ENCODE data around the gene TKT. TPM values are rescaled to one million over a fixed set of nuclear protein-coding genes. Genes with fewer than 3 reads are reported as not detected.

TKT gene
- polyA plus RNA-seq, 1 donor = 30.7 TPM

DNA sequence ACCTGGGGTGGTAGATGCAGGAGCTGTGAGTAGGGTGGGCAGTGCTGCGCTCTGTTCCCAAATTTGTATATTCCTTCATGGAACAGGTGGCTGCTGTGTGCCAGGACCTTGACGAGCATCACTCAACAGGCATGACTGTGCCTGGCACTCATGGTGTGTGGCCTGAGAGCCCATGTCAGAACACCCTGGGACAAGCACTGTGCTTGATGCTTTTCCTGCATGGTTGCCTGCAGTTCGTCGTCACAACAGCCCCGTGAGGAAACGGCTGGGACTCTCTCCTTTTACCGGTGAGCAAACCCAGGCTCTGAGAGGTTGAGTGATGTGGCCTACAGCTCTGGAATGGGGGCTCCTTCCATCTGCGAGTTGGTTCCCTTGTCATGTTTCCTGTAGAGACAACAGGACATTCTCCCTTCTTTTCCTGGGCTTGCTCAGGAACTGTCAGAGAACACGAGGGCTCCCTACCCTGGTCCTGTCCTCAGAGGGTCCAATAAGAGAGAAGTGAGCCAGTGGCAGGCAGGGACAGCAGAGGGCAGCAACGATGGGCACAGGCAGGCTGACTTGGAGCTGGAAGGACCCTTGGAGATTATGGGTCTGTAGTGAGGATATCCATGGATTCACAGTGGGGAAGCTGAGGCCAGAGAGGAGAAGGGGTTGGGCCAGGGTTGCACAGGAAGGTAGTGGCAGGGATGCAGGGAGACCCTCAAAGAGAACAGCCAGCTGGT is 57.4 kb downstream of the TKT start:
- DNase-seq (ENCODE audit: low read depth) = no peak

DNA sequence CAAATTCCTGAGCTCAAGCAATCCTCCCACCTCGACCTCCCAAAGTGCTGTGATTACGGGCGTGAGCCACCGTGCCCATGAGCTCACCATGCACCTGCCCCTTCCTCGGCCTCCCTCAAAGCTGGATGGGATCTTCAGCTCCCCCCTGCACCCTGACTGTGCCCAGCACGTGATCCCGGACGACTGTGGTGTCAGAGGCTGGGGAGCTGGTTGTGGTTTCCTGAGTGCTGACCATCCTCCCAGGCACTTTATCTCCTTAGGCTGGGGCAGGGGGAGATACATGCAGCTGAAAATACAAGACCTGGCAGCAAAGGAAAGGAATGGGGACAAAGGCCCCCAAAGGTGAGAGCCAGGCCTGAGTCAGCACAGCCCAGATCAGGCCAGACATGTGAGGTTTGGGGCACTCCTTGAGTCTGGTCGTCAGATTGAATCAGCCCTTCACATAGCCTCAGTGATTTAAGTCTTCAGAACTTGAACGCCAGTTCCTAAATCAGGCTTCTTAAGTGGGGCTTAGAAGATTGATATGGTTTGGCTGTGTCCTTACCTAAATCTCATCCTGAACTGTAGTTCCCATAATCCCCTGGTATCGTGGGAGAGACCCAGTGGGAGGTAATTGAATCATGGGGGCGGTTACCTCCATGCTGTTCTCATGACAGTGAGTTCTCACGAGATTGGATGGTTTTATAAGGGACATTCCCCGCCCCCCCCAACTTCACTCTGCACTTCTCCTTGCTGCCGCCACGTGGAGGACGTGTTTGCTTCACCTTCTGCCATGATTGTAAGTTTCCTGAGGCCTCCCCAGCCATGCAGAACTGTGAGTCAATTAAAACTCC is 59.0 kb downstream of the TKT start:
- no peak for DNase-seq (ENCODE audit: low read depth)

DNA sequence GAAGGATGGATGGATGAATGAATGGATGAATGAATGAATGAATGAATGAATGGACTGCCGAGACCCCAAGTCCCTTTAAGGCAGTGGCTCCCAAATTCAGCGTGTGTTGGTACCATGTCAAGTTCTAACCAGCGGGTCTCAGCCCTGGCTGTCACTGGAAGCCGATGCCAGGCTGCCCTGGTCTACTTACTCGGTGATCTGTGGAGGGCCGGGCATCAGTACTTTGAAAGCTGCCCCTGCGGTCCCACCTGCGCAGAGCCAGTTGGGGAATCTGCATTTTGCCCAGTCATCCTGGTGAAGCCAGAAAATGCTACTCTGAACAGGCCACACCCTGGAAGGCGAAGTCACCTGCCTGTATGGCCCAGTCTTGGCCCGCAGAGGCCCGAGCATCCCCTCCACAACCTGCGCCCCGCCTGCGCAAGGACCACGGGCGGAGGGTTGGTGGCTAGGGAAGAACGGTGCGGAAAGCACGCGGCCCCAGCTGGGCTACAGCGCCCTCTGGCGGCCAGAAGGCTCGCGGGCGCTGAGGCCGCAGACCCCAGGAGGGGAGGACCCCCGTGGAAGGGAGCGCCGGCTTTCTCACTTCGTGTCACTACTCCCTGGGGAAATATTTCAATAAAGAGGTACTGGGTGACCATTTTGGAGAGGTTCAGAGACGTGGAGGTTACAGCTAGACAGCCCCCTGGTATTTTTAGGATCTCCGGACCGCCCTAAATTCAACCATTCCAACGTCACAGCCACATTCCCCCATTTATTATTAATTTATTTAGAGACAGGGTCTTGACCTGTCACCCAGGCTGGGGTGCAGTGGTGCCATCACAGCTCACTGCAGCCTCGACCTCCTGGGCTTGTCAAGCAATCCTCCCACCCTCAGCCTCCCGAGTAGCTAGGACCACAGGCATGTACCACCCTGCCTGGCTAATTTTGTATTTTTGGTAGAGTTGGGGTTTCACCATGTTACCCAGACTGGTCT is 59.9 kb downstream of the TKT start:
- DNase-seq (ENCODE audit: low read depth) = no peak

DNA sequence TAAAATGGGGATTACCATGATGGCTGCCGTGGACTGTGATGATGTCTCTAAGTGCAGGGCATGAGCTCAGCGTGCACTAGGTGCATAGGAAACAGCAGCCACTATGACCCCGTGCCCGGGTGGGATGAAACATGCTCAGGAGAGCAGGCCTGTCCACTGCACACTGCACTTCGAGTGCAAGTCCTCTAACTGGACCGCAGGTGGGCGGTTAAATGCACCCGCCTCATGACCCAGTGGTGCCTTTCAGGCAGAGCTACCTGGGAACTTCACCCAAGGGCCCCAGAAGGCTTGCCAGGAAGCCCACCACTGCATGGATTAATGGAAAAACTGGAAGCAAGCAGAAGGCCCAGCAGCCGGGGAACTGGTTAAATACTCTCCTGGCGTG is 60.8 kb downstream of the TKT start:
- DNase-seq (ENCODE audit: low read depth) = no peak

DNA sequence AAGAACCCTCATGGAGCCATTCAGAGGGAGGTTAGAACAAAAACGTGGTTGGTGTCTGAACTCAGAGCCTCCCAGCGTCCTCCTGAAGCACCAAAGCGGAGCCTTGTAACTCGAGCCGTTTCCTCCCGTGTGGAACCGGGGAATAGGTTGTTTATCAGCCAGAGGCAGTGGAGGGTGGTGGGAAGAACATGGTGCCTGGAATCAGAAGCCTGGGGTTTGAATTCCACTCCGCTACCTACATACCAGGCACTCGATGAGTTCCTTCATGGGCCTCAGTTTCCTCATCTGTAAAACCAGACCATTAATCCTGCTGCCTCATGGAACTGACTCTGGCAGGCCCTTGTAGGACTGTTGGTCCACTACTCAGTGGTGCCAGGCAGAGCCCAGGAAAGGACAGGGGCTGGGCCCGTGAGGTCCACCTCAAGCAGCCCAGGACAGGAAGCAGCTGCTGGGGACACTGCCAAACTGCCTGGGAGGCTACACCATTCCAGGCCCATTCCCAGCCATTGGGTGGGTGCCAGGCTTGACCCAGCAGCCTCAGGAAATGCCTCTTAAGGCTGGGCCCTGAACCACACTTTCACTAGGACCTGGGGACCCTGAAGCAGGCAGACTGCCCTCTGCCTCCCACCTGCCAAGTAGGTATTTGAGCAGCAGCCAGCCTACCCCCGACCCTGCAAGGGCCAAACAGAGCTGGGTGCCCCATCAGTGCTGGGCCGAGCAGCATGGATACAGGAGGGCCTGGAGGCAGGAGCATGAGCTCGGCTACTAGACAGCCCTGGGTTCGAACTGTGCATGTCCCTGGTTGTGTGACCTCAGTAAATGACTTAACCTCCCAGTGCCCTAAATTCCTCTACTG is 61.4 kb downstream of the TKT start:
- DNase-seq (ENCODE audit: low read depth) = no peak

DNA sequence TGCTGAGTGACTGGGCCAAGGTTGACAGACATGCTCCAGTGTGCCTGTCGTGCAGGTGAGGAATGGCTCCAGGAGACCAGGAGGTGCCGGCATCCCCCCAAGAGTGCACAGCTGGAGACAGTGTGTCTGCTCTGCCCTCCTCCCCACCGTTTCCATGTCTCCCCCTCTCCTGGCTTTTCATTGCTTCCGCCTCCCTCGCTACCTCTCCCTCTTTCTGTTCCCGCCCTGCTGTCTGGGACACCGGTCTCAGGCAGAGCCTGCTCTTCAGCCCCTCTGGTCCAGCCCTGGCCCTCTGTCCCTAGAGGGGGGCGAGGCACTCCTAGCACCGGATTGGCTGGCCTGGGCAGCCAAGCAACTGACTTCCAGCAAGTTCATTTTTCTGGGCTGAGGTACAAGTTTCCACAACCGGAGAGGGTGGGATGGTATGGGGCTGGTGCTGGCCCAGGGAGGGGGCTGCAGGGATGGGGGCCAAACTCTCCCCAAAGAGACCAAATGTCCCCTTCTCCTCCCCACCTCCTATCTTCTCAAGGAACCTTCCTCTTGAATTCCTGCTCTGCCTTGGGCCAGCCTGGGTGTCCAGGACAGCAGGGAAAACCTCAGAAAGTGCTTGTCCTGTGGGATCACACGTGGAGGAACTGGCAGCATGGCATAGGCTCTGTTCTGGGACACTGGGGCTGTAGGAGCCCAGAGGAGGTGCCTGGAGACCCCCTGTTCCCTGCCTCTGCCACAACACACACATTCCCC is 62.2 kb downstream of the TKT start:
- DNase-seq (ENCODE audit: low read depth) = no peak

DNA sequence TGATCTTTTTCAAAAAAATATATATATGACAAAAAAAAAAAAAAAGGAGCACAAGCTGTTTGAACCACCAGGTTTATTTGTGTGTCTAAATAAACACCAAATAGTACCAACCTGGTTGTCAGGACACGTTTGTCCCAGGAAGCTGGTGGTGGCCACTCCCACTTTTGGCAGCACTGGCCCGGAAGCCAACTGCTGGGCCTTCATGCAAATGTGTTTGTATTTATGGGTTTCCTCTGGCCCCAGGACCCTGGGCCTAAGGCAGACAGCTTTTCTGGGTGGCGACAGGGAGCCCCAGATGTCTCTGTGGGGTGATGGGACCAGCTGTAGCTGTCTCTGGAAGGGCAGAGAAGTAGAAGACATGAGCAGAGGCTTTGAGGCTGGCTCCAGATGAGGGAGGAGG is 63.2 kb downstream of the TKT start:
- no peak for DNase-seq (ENCODE audit: low read depth)

DNA sequence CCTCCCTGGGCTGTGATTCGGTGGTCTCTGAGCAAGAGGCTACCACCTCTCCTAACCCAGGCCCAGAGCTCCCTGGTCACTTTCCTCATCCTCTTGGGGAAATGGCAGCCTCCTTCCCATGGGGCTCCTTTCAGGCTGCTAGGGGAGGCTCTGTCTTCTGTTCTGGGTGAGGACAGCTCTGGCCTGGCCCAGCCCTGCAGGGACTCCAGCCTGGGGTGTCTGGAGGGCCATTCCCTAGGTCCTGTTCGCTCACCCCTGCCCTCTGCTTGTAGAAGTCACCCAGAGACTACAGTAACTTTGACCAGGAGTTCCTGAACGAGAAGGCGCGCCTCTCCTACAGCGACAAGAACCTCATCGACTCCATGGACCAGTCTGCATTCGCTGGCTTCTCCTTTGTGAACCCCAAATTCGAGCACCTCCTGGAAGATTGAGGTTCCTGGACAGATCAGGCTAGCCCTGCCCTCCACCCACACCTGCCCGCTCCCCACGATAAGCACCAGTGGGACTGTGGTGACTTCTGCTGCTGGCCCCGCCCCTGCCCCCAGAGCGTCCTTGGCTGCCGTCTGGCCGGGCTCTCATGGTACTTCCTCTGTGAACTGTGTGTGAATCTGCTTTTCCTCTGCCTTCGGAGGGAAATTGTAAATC is 63.9 kb downstream of the TKT start:
- DNase-seq (ENCODE audit: low read depth) = no peak

DNA sequence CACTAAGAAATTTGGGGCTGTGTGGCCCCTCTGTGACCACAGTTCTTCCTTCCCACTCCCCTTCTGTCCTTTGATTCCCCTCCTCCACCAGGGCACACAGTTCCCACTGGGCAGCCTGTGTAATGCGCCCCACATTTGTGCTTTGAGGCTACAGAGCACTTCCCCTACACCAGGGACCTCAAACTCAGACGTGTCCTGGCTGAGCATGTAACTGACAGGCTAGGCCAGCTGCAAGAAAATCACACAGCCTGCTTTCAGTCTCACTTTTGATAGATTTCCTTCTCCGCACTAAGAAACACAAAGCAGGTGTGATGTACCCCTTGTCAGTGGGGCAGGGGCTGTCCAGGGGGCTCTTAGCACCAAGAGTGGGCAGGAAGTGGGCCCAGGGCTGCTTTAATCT is 65.2 kb downstream of the TKT start:
- no peak for DNase-seq (ENCODE audit: low read depth)

DNA sequence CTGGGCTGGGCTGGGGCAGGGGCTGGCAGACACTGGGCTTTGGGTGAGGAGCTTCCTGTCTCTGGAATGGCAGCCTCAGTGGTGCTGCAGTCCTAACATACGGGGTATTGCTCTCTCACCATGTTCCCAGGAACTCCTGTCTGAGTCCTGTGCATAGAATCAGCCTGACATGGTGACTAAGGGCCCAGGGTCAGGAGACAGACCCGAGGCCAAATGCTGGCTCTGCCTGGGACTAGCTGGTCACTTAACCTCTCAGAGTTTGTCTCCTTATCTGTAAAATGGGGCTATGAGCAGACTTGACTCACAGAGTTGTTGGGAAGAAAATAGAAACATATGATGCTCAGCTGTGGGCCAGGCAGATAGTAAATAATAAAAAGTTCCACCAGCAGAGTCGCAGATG is 66.5 kb downstream of the TKT start:
- no peak for DNase-seq (ENCODE audit: low read depth)

DNA sequence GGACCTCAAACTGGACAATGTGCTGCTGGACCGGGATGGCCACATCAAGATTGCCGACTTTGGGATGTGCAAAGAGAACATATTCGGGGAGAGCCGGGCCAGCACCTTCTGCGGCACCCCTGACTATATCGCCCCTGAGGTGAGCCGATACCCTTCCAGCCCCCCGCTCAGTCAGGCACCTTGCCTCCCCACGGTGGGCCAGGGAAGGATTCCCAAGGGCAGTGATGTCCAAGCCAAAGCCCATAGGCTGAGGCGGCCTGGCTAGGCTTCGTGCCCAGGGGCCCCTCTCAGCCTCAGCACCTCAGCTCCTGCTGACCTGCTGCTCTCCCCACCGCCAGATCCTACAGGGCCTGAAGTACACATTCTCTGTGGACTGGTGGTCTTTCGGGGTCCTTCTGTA is 67.1 kb downstream of the TKT start:
- no peak for DNase-seq (ENCODE audit: low read depth)

DNA sequence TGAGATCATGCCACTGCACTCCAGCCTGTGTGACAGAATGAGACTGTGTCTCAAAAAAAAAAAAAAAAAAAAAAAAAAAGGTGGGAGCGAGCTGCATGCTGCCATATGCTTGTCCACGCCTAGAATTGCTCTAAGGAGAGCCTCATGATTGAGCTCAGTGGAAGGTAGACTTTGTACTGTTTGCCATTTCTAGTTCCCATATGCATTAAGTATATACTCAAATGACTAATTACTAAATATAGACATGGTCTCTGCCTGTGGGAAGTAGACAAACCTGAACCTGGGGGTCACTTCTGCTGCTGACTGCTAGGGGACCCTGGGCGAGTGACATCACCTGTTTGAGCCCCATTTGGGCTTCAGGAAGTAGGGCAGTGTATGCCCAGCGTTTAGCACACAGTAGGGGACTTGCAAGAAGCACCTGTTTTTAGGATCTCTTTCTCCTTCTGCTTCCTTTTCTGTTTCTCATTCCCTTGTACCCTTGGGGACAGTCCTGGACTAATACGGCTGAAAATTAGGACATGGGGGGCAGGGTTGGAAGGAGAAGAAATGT is 67.6 kb downstream of the TKT start:
- DNase-seq (ENCODE audit: low read depth) = no peak

DNA sequence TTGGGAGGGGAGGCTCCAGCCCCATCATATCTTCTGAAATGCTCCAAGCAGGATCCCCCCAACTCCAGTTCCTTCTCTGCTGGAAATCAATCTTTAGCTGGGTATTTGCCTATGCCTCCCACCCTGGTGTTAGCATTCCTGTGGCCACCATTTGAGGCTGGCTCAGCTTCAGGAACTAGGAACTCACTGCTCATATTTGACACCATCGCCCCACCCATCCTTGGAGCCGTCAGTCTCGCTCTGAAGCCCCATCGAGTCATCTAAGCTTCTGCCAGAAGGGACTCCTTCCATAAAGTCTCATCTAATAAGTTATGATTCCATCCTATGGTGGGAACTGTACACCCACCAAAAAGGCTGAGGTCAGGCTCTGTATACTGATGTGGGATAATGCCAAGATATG is 68.4 kb downstream of the TKT start:
- no peak for DNase-seq (ENCODE audit: low read depth)

DNA sequence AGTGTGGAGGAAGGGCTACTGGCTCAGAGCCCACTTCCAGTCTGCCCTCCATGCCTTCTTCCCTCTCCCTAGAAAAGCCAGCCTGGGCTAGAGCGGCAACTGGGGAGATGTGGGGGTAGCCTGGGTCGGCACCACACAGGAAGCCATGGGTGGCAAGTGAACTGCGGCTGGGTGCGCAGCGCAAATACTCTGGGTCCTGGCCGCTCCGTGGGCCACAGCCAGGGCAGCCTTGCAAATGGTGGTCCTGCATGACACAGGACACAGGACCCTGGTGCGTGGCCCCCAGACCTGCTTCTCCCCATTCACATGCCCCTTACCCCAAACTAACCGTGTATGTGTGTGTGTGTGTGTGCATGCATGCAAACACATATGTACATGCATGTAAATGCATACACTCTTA is 69.1 kb downstream of the TKT start:
- no peak for DNase-seq (ENCODE audit: low read depth)

DNA sequence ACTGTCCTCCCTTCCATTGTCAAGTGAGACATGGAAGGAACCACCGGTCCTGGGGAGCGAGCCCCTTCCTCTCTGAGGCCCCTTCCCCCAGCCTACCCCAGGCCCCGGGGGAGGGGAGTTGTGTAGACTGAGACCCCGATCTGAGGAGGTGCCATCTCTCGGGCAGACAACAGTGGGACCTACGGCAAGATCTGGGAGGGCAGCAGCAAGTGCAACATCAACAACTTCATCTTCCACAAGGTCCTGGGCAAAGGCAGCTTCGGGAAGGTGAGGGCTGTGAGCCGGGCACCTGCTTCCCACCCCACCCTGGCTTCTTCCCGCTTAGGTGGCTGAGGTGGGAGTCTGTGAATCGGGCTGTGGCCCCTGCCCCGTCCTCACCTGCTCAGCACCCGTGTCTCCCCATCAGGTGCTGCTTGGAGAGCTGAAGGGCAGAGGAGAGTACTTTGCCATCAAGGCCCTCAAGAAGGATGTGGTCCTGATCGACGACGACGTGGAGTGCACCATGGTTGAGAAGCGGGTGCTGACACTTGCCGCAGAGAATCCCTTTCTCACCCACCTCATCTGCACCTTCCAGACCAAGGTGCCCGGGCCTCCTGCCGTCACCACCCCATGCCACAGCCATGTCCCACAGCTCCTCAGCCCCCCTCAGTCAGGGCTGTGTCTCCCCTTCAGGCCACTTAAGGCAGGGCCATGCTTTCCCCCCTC is 69.9 kb downstream of the TKT start:
- no peak for DNase-seq (ENCODE audit: low read depth)

DNA sequence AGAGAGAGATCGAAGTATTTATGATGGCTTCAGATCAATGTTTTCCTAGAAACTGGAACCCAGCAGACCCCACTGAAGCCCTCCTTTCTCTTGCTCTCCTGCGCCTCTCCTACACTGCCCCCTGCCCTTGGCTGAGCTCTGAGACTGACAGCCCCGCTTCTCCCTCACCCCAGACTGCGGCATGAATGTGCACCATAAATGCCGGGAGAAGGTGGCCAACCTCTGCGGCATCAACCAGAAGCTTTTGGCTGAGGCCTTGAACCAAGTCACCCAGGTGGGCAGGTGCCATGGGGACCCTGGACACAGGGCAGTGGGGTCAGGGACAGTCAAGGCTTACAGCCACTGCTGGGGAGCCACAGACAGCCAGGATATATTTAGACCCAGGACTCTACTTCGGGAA is 71.1 kb downstream of the TKT start:
- DNase-seq (ENCODE audit: low read depth) = no peak

DNA sequence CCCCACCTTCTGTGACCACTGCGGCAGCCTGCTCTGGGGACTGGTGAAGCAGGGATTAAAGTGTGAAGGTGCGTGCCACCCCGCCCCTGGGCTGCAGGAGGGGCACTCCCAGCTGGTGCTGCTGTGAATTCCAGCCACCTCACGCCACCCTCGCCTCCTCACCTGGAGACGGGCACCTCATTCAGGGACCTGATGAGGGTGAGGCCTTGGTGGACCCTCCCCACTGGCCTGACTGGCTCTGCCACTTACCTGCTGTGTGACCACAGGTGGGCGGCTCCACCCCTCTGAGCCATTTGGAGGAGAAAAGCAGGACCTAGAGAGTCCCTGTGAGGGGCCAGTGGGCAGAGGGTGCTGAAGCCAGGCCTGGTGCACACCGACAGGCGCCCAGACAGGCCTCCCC is 72.3 kb downstream of the TKT start:
- no peak for DNase-seq (ENCODE audit: low read depth)

DNA sequence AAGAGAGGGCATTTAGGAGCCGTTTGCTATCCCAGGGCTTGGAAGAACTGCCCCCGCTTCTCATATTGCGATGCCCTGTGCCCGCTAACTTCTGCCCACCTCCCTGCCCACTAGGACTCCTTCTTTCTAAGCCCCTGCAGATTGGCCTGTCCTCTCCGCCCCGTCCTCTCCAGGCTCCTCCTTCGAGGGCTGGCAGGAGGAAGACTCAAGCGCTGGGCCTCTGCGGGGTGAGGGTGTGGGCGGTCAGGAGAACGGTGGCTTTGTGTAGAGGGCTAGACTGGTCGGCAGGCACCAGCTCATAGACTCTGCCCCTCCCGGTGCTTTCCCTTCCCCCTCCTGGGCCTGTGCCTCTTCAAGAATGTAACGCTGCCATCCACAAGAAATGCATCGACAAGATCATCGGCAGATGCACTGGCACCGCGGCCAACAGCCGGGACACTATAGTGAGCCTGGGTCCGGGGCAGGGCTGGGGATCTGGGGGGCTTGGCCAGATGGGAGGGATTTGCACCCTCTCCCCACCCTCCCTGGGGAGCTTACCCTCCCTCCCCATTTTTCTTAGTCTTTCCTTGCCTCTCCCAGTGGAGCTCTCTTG is 73.0 kb downstream of the TKT start:
- DNase-seq (ENCODE audit: low read depth) = no peak

DNA sequence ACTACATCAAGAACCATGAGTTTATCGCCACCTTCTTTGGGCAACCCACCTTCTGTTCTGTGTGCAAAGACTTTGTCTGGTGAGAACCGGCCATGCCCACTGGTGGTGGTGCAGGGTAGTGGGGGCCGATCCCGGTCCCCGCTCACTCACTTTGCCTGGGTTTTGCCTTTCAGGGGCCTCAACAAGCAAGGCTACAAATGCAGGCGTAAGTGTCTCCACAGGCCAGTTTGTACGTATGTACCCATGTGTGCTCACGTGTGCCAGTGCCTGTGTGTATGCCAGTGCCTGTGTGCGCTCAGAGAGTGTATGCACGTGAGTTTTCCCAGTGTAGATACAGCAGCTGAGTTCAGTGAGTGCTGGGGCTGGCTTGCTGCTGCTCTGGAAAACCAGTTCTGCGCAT is 74.3 kb downstream of the TKT start:
- no peak for DNase-seq (ENCODE audit: low read depth)
